NCI-H524 (cell line): Measurements from ENCODE around the gene RNF133.

Source experiments
- DNase-seq, 2 experiments: peaks; one replicate each; lab custom pipeline; 2025; lab: John Stamatoyannopoulos, UW

Gene RNF133, protein sequence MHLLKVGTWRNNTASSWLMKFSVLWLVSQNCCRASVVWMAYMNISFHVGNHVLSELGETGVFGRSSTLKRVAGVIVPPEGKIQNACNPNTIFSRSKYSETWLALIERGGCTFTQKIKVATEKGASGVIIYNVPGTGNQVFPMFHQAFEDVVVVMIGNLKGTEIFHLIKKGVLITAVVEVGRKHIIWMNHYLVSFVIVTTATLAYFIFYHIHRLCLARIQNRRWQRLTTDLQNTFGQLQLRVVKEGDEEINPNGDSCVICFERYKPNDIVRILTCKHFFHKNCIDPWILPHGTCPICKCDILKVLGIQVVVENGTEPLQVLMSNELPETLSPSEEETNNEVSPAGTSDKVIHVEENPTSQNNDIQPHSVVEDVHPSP

DNA sequence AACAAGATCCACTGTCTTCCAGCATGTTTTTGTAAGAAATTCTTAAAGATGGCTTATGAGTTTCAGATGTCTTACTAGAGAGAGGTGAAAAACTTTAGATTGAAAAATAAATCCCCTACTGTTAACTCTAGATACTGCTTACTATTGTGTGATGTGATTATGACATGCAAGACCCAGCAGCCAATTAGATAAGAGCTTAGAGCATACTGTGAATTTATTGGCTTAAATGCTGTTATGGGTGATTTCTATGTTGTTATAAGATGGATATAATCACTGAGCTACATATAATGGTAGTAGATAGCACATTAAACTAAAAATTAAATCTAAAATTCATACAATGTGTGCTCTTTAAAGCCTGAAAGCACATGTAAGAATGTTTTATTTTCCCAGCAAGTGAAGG lies at the start of gene RNF133:
RNF133 (minus strand) TSS at position 101 of the 400 bp plus-strand sequence. CDS start 199 bp downstream, outside the sequence.
- no peak for DNase-seq

GRCh38 chr7:122748195-122748594 lies 49.3 kb upstream of the RNF133 start:
- DNase-seq = peak; percentile 39 to 71

DNA sequence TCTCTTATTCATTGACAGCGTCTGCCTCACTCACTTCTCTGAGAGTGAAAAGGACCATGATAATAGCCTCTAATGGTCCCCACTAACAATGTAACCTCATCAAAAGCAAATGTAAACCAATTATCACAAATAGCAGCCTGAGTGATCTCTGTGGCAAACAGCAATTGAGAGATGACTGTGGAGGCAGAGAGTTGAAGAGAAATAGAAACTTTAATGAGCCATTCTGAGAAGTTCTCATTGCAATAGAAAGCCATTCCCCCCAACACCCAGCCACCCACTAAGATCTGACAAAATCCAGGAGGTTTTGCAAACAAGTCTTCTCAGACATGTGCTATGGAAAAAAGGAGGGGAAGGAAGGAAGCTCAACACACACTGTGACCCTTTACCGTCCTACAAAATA lies 48.0 kb upstream of the RNF133 start:
- no peak for DNase-seq

- no peak for DNase-seq
These were observed 44.3 kb upstream of the RNF133 start for GRCh38 chr7:122743211-122743610.

GRCh38 chr7:122738947-122739346 lies 40.0 kb upstream of the RNF133 start:
- DNase-seq = no peak

GRCh38 chr7:122736183-122736582 lies 37.3 kb upstream of the RNF133 start:
- DNase-seq = no peak

- no peak for DNase-seq
These were observed 28.8 kb upstream of the RNF133 start for GRCh38 chr7:122727759-122728158.

- no peak for DNase-seq
These were observed 28.4 kb upstream of the RNF133 start for GRCh38 chr7:122727354-122727753.

GRCh38 chr7:122726881-122727280 lies 28.0 kb upstream of the RNF133 start:
- no peak for DNase-seq

- DNase-seq = no peak
These were observed 25.4 kb upstream of the RNF133 start for GRCh38 chr7:122724366-122724765.

GRCh38 chr7:122719010-122719578 lies 20.2 kb upstream of the RNF133 start:
- DNase-seq = no peak

DNA sequence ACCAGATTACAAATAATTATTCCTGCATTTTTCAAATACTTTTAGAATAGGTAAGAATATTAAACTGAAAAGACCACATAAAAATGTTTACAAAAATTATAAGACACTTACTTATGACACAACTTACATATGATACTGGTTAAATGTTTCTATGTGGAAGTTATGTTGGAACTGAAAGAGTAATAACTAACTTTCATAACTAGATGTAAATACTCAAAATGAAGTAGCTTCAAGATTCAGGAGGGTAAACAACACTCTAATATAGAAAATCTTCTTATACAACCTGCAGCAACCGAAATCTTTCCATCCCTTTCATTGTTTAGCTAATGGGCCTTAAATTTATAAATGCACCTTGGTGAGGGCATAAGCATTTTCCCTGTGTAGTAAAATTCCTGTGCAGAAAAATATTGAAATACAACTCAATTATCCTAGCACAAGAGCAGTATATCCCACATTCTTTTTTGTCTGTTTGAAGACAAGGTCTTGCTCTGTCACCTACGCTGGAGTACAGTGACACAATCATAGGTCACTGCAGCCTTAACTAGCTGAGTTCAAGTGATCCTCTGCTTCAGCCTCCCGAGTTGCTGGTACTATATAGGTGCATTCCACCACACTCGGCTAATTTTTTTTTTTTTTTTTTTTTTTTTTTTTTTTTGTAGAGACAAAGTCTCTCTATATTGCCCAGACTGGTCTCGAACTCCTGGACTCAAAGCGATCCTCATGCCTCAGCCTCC lies 18.6 kb upstream of the RNF133 start:
- DNase-seq = no peak

DNA sequence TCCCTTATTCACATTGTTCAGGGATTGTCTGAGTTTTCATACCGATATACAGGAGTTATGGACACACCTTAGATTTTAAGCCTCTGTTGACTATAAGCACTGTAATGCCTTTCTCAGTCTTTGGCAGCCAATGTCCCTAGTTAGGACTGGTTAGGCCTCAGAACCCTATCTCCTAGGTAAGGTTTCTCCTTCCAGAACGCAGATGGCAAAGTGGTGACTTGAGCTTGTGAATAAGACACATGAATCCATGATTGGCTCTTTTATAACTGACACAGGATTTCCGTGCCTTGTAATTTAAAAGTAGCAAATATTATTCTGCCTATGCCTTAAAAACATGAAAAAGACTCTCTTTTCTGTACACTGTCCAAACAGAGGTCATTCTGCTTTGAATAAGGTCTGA lies 16.3 kb upstream of the RNF133 start:
- DNase-seq = no peak

GRCh38 chr7:122710916-122711315 lies 12.0 kb upstream of the RNF133 start:
- DNase-seq = no peak

GRCh38 chr7:122709930-122710646 lies 11.2 kb upstream of the RNF133 start:
- DNase-seq = no peak

DNA sequence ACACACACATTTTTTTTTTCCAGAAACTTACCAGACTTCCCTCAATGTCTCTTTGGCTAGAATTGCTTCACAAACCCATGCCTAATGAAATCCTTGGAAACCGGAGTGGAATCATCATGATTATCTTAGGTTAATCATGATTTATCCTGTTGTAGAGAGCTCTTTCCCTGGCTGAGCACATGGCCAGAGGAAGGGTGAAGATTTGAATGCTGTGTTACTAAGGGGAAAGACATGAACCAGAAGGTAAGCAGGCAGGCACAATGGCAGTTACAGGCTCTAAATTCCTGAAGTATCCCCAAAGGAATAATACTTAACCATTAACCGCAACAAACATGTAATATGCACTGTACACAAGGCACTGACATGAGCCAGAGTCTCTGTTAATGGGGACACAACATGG lies 7.9 kb upstream of the RNF133 start:
- no peak for DNase-seq

- no peak for DNase-seq
These were observed 4.1 kb upstream of the RNF133 start, which contains the start of gene RNF148 for GRCh38 chr7:122702872-122703510. Gene RNF148 (minus strand): TSS chr7:122702922. CDS start chr7:122702750, 172 bp downstream.

GRCh38 chr7:122695816-122696215 lies 3.1 kb downstream of the RNF133 start:
- DNase-seq = no peak

DNA sequence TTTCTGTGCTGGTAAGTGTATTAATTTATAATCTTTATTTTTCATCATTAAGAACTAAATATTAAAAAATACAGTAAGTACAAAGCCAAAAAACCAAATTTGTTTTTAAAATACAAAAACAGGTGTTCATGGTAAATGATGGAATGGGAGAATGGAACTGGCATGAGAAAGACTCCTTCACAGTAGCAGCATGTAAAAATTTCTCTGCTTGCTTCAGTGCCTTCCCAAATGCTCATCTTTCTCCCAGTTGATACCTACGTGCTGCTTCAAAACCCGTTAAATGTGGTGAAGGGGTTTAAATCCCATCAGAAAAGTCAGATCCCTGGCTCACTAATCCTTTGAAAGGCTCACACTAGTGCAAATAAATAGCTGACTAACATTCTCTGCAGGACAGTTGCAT lies 4.2 kb downstream of the RNF133 start:
- peak; percentile 6 to 73 for DNase-seq

DNA sequence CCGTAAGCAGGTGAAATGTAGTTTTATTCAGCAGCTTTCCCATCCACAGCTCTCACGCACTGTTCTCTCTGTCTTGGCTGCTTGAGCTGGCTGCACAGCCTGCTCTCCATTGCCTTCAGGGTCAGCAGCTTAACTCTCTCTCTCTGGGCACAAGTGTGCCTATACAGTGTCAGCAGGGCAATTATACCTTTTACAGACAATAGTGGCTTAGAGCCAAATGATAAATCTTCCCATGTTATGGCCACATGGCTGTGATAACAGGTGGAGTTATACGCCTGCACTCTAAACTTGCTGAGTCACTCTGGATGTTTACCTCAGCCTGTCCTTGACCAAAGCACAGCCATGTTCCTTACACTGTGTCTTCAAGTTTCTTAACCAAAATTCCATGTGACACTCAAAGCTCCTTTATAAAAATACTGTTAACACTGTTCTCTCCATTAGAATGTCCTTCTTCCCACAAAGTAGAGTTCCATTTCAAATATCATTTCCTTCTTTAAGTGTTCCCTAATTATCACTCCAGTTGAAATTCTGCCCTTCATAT lies 6.1 kb downstream of the RNF133 start:
- no peak for DNase-seq

DNA sequence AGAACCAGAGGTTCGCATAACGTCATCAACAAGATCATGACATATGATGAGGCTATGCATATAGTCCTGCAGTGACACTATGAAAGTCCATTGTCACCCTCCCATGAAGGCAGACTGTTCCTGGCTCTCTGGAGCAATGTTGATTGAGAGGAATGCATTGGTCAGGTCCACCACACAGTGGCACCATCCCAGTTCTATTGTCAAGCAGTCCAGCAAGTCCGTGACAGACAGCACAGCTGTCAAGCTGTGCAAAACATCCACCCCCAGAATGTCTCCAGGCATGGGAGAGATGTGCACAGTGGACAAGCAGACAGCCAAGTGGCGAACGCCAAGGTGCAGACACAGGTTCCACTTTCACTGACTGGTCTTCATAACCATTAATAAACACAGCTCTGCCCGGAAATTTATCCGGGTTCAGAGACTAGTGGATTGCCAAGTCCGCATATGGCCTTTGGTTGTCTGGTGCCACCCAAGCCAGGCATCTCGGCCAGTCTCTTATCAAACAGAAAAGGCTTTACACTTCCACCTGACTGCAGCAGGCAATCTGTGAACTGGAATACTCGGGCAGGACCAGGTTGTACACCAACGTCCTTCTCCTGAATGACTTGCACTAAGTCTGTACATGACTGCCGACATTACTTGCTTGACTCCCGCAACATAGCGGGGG lies 7.2 kb downstream of the RNF133 start:
- no peak for DNase-seq
